Stimulated activated naive CD8-positive, alpha-beta T cell treated with anti-CD3 and anti-CD28 coated beads, Interleukin-15, Interleukin-2, amounts not matched to agents 100 ng/mL and 50 ng/mL, for 24 hours (primary cell): ENCODE measurements around the gene CAPN10.

ENCODE experiments used
- H3K27ac Mint-ChIP-seq: one replicate; pipeline ENCODE4 v1.8.0; 2021; ENCODE audit warnings: mild to moderate bottlenecking, mixed read lengths
- H3K27me3 Mint-ChIP-seq: one replicate; pipeline ENCODE4 v1.8.0; 2021; ENCODE audit warnings: mixed read lengths
- H3K36me3 Mint-ChIP-seq: one replicate; pipeline ENCODE4 v1.8.0; 2021; ENCODE audit warnings: low read depth, mixed read lengths
- H3K4me1 Mint-ChIP-seq: one replicate; pipeline ENCODE4 v1.8.0; 2021; ENCODE audit warnings: low read depth, mixed read lengths
- H3K4me3 Mint-ChIP-seq: one replicate; pipeline ENCODE4 v1.8.0; 2021; ENCODE audit warnings: mild to moderate bottlenecking, mixed read lengths
- H3K9me3 Mint-ChIP-seq: one replicate; pipeline ENCODE4 v1.8.0; 2021; ENCODE audit warnings: mixed read lengths

CAPN10 gene

DNA sequence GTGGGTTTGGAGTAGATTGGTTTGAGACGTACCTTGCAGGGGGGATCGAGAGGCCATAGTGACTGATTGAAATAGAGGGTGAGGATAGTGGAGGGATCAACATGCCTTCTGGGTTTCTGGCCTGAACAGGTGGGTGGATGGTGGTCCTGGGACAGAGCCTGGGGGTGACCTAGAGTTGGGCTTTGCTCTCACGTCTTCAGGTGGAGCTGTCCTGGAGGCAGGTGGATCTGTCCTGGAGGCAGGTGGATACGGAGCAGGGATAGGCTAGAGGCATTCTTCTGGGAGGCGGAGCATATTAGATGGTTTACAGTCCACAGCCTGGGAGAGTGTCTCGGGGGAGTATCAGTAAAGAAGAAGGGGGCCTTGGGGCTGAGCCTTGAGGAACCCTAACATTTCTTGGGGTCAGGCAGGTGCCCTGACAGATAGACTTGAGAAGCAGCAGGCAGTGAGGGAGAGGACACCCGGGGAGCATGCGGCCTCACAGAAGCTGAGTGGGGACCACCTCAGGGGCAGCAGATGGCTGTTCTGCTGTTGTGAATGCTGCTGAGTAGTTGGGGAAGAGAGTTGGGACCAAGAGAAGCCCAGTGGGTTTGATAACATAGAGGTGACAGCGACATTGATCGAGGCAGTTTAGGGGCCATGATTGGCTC, 1.6 kb downstream of the CAPN10 start:
- Mint-ChIP-seq H3K4me3 (peak overlapping the region; percentile 75), H3K9me3 (no peaks in the 10 kb centered on the region), H3K36me3 (peaks cover 10% of the 10 kb centered on the region), H3K27ac (peak overlapping the region; percentile 14), H3K27me3 (no peaks in the 10 kb centered on the region), H3K4me1 (peaks cover 47% of the 10 kb centered on the region)

DNA sequence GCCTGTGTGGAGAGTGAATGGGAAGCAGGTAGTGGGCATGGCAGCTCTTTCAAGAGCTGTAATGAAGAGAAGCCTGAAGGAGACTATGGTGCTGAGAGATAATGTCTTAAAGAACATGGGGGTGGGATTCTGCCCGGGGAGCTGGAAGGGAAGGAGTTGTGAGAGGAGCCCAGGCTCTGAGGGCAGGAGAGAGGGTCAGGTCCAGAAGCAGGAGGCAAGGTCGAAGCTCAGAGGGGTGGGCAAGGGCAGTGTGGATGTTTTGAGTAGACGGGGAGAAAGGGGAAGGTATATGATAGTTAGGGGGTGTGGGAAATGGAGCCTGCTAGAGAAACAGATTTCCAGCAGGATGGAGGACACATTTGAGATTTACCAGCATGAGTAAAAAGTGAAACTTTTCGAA, 2.1 kb downstream of the CAPN10 start:
- Mint-ChIP-seq H3K4me3 (peak overlapping the region; percentile 17), H3K36me3 (peaks cover 10% of the 10 kb centered on the region)

DNA sequence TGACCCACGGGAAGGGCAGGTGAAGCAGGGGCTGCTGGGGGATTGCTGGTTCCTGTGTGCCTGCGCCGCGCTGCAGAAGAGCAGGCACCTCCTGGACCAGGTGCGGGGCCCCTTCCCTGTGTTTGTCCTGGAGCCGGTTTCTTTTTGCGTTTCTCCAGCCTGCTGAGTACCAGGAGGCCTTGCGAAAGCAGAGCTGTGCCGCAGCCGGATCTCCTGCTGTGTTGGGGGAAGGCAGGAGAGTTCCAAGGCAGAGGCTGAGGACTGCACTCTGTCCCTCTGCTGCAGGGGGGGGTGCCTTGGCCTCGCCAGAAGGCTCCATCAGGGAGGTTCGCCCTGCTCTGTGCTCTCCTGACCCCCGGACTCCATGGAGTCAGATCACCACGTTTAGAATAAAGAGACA, 2.8 kb downstream of the CAPN10 start:
- peaks cover 39% of the 10 kb centered on the region for H3K4me1 Mint-ChIP-seq
- H3K9me3 Mint-ChIP-seq: no peaks in the 10 kb centered on the region
- H3K27me3 Mint-ChIP-seq: no peaks in the 10 kb centered on the region
- H3K27ac Mint-ChIP-seq: no peak overlapping the region
- H3K36me3 Mint-ChIP-seq: peaks cover 10% of the 10 kb centered on the region
- no peak overlapping the region for H3K4me3 Mint-ChIP-seq

More for the DNA sequence above, 2.1 kb downstream of the CAPN10 start:
- Mint-ChIP-seq H3K27ac (peak overlapping the region; percentile 14), H3K27me3 (no peaks in the 10 kb centered on the region), H3K9me3 (no peaks in the 10 kb centered on the region), H3K4me1 (peaks cover 43% of the 10 kb centered on the region)

DNA sequence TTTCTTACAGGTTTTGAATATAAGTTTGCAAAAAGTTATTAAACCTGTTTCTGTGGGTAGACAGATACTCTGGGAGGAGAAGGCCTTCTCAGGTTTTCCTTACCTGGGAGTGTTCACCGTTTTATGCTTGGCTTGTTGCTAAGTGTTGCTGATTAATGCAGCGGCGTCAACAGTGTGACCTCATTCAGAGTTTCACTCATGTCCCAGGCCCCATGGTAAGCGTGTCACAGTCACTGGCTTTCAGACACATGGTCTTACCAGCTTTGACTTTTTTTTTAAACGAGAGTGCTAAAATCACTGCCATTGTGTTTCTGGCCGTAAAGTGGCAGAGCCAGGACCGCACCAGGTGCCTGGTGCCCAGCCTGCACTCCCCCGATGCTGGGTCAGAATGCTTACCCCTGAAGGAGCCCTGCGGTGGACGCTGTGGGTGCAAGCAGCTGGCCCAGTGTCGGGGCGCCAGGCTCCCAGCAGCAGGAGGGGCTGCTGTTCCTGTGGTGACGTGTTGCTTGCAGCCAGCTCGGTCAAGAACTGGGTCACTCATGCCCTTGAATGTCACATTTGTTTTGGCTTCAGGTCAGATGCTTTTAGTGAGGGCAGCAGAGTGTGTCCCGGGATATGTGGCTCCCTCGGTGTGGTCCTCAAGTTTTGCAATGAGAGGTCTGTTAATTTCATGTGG, 3.5 kb downstream of the CAPN10 start:
- Mint-ChIP-seq H3K9me3 (no peaks in the 10 kb centered on the region), H3K4me3 (no peak overlapping the region), H3K27me3 (no peaks in the 10 kb centered on the region), H3K4me1 (peaks cover 33% of the 10 kb centered on the region), H3K27ac (no peak overlapping the region), H3K36me3 (peaks cover 10% of the 10 kb centered on the region)

DNA sequence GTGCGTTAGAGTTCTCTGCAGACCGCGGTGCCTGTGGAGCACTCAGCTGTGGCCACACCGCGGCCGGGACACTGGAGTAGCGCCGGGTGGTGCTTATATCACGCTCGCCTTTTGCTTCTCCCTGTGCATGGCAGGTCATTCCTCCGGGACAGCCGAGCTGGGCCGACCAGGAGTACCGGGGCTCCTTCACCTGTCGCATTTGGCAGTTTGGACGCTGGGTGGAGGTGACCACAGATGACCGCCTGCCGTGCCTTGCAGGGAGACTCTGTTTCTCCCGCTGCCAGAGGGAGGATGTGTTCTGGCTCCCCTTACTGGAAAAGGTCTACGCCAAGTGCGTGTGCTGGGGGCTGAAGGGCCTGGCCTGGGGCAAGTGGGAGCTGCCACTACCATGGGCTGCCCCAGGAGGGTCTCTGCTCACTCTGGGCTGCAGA, 4.2 kb downstream of the CAPN10 start:
- no peaks in the 10 kb centered on the region for H3K27me3 Mint-ChIP-seq
- peaks cover 10% of the 10 kb centered on the region for H3K36me3 Mint-ChIP-seq
- H3K4me1 Mint-ChIP-seq: peaks cover 28% of the 10 kb centered on the region
- H3K4me3 Mint-ChIP-seq: no peak overlapping the region
- no peak overlapping the region for H3K27ac Mint-ChIP-seq
- no peaks in the 10 kb centered on the region for H3K9me3 Mint-ChIP-seq

DNA sequence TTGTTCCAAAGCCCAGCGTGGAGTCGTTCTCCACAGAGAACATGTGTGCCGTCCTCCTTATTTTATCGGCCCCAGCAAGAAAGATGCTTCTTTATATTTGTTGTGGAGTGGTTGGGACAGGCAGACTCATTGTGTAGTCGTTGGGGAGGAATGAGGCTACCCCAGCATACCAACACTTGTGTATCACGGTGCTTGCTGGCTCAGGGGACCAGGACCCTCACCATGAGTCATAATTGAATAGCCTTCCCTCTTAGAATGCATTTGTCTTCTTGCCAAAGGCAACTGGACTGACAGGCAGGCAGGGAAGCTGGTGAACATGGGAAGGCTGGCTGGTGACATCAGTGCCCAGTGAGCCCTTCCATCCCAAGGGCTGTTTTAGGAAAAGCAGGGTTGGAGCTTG, 4.7 kb downstream of the CAPN10 start:
- no peak overlapping the region for H3K27ac Mint-ChIP-seq
- H3K36me3 Mint-ChIP-seq: peaks cover 10% of the 10 kb centered on the region
- peaks cover 23% of the 10 kb centered on the region for H3K4me1 Mint-ChIP-seq

DNA sequence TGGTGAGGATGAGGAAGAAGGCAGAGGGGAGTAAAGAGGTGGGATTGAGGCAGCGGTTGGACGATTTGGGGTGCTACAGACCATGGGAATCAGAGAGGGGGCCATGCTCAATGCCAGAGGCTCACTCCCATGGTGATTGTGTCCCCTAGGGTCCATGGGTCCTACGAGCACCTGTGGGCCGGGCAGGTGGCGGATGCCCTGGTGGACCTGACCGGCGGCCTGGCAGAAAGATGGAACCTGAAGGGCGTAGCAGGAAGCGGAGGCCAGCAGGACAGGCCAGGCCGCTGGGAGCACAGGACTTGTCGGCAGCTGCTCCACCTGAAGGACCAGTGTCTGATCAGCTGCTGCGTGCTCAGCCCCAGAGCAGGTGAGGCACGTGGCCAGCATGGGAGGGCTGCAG, 5.2 kb downstream of the CAPN10 start:
- Mint-ChIP-seq H3K27me3 (no peaks in the 10 kb centered on the region), H3K36me3 (peaks cover 10% of the 10 kb centered on the region), H3K4me1 (peaks cover 23% of the 10 kb centered on the region), H3K27ac (no peak overlapping the region), H3K9me3 (no peaks in the 10 kb centered on the region), H3K4me3 (no peak overlapping the region)

More for the DNA sequence above, 4.7 kb downstream of the CAPN10 start:
- Mint-ChIP-seq H3K9me3 (no peaks in the 10 kb centered on the region), H3K27me3 (no peaks in the 10 kb centered on the region), H3K4me3 (no peak overlapping the region)

DNA sequence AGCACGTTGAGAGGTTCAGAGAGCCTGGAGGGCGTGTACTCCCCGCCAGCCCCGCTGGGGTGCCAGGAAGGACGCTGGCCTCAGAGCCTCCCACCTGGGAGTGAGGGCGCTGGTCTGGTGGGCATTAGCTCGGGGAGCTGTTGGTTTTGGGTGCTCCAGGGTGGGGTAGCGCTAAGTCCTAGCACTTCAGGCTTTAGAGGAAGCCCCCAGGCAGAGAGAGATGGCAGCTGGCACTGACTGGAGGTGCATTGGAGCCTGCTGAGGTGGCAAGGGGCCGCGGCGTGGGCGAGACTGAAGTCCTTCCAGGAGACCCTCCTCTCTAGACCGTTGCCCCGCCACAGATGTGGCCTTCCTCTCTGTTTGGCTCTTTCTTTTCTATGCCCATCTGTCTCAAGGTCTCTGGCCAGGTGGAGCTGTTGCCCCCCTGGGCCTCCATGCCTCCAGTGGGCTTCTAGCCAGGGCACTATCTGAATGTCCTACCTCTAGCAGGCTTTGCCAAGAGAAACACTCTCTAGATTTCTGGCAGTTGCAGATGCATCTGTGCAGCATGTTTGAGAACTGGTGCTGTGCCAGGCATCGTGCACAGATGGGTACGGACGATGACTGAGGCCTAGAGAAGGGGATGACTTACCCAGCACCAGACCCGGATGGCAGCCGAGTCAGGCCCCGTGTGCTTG, 6.6 kb downstream of the CAPN10 start:
- Mint-ChIP-seq H3K9me3 (no peaks in the 10 kb centered on the region), H3K4me3 (no peak overlapping the region), H3K27ac (no peak overlapping the region), H3K27me3 (no peaks in the 10 kb centered on the region), H3K36me3 (peaks cover 10% of the 10 kb centered on the region), H3K4me1 (peaks cover 13% of the 10 kb centered on the region)

DNA sequence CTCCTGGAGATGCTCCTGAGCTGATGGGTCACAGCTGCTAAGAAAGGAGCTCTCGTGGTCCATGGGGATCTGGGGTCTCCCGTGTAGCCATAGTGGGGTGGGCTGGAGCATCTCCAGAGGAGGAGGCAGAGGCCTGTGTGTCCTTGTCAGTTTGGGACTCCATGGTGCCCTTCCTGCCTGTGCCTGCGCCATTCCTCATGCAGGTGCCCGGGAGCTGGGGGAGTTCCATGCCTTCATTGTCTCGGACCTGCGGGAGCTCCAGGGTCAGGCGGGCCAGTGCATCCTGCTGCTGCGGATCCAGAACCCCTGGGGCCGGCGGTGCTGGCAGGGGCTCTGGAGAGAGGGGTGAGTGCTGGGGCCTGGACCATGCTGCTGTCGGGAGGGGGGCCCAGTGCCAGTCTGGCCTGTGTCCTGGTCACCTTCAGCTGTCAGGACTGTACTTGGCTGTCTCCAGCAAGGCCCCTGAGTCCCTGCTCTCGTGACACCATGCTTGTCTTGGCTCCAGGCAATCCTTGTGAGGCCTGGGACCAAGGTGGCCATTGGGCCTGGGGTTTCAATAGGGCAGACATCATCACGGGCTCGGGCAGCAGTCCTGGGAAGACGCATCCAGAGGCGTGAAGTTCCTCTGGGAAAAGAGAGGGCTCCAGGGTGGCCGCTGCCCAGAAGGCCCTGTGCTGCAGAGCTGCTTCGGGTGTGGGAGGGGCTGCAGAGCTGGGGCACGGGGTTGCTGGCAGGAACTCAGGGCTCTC, 7.3 kb downstream of the CAPN10 start:
- H3K9me3 Mint-ChIP-seq: no peaks in the 10 kb centered on the region
- no peak overlapping the region for H3K27ac Mint-ChIP-seq
- H3K27me3 Mint-ChIP-seq: no peaks in the 10 kb centered on the region
- peaks cover 6% of the 10 kb centered on the region for H3K4me1 Mint-ChIP-seq
- peaks cover 10% of the 10 kb centered on the region for H3K36me3 Mint-ChIP-seq
- H3K4me3 Mint-ChIP-seq: no peak overlapping the region

DNA sequence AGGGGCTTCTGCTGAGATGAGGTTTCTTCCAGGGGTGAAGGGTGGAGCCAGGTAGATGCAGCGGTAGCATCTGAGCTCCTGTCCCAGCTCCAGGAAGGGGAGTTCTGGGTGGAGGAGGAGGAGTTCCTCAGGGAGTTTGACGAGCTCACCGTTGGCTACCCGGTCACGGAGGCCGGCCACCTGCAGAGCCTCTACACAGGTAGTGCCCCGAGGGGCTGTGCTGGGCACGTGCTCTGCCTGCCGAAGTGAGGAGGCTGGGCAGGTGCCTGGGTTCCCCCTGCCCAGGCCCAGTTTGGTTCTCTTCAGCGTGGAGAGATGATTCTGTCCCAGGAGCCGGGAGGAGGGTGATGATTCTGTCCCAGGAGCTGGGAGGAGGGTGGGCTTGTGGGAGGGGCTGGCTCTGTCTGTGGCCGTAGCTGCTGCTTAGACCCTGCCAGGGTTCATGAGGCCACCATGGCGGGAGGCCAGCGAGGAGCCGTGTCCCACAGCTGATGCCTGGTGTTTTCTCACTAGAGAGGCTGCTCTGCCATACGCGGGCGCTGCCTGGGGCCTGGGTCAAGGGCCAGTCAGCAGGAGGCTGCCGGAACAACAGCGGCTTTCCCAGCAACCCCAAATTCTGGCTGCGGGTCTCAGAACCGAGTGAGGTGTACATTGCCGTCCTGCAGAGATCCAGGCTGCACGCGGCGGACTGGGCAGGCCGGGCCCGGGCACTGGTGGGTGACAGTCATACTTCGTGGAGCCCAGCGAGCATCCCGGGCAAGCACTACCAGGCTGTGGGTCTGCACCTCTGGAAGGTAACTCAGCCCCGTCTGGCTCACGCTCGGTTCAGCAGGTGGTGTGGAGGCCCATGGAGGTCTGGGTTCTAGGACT, 8.2 kb downstream of the CAPN10 start:
- H3K36me3 Mint-ChIP-seq: peaks cover 10% of the 10 kb centered on the region
- H3K4me3 Mint-ChIP-seq: no peak overlapping the region
- H3K4me1 Mint-ChIP-seq: no peaks in the 10 kb centered on the region
- no peaks in the 10 kb centered on the region for H3K9me3 Mint-ChIP-seq
- no peak overlapping the region for H3K27ac Mint-ChIP-seq
- no peaks in the 10 kb centered on the region for H3K27me3 Mint-ChIP-seq

DNA sequence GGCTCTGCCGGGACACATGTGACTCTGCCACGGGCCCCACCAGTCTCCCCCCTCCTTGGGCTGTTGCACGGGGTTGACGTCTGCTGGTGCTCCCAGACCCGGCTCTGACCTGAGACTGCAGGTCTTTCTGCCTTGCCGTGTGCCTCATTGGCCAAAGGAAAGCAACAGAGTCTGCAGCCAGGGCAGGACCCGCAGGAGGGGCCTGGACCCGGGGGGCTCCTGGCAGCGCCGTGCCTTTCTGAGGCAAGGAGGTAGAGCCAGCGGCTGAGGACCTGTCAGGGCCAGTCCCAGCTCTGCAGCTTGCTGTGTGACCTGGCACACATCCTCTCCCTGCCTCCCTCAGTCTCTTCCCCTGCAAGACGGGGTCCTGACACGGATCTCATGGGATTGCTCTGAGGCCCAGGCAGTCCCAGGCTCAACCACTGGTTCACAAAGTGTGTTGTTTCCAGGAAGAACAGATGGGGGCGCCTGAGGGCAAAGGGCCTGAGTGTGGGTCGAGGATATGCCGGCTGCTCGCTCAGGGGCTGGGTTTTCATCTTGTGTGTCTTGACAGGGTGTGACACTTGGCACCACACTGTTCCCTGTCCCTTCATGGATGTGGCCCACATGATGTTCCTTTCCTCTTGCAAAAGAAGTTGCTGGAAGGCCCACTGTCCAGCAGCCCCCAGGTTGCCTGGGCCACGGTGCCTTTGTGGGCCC, 9.0 kb downstream of the CAPN10 start:
- no peaks in the 10 kb centered on the region for H3K4me1 Mint-ChIP-seq
- H3K27ac Mint-ChIP-seq: no peak overlapping the region
- peaks cover 10% of the 10 kb centered on the region for H3K36me3 Mint-ChIP-seq

DNA sequence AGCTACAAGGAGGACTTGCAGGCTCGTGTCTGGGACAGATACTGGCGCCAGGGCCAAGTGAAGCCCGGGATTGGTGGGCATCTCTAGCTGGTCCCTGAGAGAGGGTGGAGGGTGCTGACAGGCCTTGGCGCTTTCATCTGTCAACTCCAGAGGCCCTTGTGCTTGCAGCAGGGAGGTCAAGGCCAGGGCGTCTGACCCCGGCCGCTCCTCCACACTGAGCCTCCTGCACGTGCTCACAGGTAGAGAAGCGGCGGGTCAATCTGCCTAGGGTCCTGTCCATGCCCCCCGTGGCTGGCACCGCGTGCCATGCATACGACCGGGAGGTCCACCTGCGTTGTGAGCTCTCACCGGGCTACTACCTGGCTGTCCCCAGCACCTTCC, 9.5 kb downstream of the CAPN10 start:
- no peaks in the 10 kb centered on the region for H3K9me3 Mint-ChIP-seq
- H3K27ac Mint-ChIP-seq: no peak overlapping the region
- H3K4me3 Mint-ChIP-seq: no peak overlapping the region
- no peaks in the 10 kb centered on the region for H3K4me1 Mint-ChIP-seq
- H3K36me3 Mint-ChIP-seq: peaks cover 6% of the 10 kb centered on the region
- H3K27me3 Mint-ChIP-seq: no peaks in the 10 kb centered on the region

More for the DNA sequence above, 9.0 kb downstream of the CAPN10 start:
- Mint-ChIP-seq H3K27me3 (no peaks in the 10 kb centered on the region), H3K9me3 (no peaks in the 10 kb centered on the region), H3K4me3 (no peak overlapping the region)

DNA sequence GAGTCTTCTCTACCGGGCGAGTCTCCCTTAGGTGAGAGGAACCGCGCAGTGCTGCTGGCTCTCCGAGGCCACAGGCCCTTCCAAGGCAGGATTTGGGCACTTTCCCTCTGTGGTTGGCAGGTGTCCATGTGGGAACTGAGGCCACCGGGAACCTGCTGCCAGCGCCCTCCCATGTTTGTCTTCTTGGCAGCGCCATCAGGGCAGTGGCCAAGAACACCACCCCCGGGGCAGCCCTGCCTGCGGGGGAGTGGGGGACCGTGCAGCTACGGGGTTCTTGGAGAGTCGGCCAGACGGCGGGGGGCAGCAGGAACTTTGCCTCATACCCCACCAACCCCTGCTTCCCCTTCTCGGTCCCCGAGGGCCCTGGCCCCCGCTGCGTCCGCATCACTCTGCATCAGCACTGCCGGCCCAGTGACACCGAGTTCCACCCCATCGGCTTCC, 10.0 kb downstream of the CAPN10 start:
- no peak overlapping the region for H3K27ac Mint-ChIP-seq
- H3K36me3 Mint-ChIP-seq: peaks cover 1% of the 10 kb centered on the region
- H3K4me1 Mint-ChIP-seq: no peaks in the 10 kb centered on the region
- no peaks in the 10 kb centered on the region for H3K9me3 Mint-ChIP-seq
- H3K27me3 Mint-ChIP-seq: no peaks in the 10 kb centered on the region
- no peak overlapping the region for H3K4me3 Mint-ChIP-seq

DNA sequence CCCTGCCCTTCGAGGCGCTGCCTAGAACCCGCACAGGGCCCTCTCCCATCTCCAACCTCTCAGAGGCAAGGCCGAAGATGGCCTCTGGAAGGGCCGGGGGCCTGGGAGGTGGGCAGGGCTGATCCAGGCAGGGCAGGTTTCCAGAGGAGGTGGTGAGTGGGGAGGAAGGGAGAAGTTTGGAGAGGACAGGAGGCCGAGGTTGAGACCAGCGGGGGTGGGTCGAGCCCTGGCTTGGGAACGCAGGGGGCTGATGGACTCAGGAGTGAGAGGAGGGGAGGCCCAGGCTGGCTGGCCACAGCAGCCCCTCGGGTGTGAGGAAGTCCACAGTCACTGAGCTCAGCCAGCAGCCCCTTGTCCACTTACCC, 10.5 kb downstream of the CAPN10 start:
- H3K4me1 Mint-ChIP-seq: no peaks in the 10 kb centered on the region
- H3K27me3 Mint-ChIP-seq: no peaks in the 10 kb centered on the region
- H3K36me3 Mint-ChIP-seq: no peaks in the 10 kb centered on the region
- H3K9me3 Mint-ChIP-seq: no peaks in the 10 kb centered on the region
- no peak overlapping the region for H3K27ac Mint-ChIP-seq
- no peak overlapping the region for H3K4me3 Mint-ChIP-seq
